ENCODE results near the gene ZNF555.

DNA sequence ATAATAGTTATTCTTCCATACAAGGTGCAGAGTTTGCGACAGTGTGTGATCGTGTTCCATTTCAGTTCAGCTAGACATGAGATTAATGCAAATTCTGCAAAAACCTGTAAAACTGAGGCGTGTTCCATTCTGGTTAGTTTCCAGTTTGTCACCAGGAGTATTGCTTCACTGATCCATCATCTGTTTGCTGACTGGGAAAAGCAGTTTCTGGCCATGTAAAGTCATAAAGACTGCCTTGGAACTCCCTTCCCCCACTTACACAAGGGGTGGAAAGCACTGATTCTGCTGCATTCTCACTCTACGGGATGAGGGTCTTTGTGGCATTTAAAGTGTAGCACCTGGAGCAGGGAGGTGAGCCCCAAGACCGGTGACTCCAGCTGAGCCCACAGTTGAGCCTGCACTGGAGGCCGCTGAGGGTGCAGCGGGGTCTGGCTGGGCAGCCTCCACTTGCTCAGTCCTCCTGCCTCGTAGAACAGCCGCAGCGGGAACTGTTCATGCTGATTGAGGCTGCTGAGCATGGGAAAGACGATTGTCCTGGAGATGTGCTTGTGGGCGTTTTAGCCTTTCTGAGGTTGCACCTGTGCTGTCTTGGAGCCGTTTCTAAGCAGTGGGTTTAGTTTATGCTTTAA, 61.4 kb downstream of the ZNF555 start:
- no peak for TF ChIP-seq HDAC2 (CRISPR knock-in tag; IDR thresholded peaks at IDR 0.05)
- TF ChIP-seq, protein P1, sequence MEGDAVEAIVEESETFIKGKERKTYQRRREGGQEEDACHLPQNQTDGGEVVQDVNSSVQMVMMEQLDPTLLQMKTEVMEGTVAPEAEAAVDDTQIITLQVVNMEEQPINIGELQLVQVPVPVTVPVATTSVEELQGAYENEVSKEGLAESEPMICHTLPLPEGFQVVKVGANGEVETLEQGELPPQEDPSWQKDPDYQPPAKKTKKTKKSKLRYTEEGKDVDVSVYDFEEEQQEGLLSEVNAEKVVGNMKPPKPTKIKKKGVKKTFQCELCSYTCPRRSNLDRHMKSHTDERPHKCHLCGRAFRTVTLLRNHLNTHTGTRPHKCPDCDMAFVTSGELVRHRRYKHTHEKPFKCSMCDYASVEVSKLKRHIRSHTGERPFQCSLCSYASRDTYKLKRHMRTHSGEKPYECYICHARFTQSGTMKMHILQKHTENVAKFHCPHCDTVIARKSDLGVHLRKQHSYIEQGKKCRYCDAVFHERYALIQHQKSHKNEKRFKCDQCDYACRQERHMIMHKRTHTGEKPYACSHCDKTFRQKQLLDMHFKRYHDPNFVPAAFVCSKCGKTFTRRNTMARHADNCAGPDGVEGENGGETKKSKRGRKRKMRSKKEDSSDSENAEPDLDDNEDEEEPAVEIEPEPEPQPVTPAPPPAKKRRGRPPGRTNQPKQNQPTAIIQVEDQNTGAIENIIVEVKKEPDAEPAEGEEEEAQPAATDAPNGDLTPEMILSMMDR (CRISPR knock-in tag; IDR thresholded peaks at IDR 0.05): no peak
- no peak for TF ChIP-seq ZNF790 (CRISPR knock-in tag; IDR thresholded peaks at IDR 0.05; ENCODE audit: borderline replicate concordance)
- TF ChIP-seq ZFP41 (CRISPR knock-in tag; IDR thresholded peaks at IDR 0.05; ENCODE audit: borderline replicate concordance): no peak
- TF ChIP-seq ZNF12 (CRISPR knock-in tag; IDR thresholded peaks at IDR 0.05): no peak
- no peak for TF ChIP-seq ZNF441 (CRISPR knock-in tag; IDR thresholded peaks at IDR 0.05; ENCODE audit: borderline replicate concordance)
- no peak for TF ChIP-seq ZNF121 (CRISPR knock-in tag; IDR thresholded peaks at IDR 0.05)
- TF ChIP-seq POLR2A (IDR thresholded peaks at IDR 0.05; ENCODE audit: insufficient read depth in 1 of 2, low read depth in 2 of 2, low read length in 2 of 2): no peak
- no peak for TF ChIP-seq EZH2 (conservative IDR thresholded peaks at IDR 0.05; ENCODE audit: low read depth, low read length)
- TF ChIP-seq, protein P2, sequence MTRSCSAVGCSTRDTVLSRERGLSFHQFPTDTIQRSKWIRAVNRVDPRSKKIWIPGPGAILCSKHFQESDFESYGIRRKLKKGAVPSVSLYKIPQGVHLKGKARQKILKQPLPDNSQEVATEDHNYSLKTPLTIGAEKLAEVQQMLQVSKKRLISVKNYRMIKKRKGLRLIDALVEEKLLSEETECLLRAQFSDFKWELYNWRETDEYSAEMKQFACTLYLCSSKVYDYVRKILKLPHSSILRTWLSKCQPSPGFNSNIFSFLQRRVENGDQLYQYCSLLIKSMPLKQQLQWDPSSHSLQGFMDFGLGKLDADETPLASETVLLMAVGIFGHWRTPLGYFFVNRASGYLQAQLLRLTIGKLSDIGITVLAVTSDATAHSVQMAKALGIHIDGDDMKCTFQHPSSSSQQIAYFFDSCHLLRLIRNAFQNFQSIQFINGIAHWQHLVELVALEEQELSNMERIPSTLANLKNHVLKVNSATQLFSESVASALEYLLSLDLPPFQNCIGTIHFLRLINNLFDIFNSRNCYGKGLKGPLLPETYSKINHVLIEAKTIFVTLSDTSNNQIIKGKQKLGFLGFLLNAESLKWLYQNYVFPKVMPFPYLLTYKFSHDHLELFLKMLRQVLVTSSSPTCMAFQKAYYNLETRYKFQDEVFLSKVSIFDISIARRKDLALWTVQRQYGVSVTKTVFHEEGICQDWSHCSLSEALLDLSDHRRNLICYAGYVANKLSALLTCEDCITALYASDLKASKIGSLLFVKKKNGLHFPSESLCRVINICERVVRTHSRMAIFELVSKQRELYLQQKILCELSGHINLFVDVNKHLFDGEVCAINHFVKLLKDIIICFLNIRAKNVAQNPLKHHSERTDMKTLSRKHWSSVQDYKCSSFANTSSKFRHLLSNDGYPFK (CRISPR knock-in tag; IDR thresholded peaks at IDR 0.05; ENCODE audit: borderline replicate concordance): no peak
- TF ChIP-seq, protein P3, sequence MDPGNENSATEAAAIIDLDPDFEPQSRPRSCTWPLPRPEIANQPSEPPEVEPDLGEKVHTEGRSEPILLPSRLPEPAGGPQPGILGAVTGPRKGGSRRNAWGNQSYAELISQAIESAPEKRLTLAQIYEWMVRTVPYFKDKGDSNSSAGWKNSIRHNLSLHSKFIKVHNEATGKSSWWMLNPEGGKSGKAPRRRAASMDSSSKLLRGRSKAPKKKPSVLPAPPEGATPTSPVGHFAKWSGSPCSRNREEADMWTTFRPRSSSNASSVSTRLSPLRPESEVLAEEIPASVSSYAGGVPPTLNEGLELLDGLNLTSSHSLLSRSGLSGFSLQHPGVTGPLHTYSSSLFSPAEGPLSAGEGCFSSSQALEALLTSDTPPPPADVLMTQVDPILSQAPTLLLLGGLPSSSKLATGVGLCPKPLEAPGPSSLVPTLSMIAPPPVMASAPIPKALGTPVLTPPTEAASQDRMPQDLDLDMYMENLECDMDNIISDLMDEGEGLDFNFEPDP (CRISPR knock-in tag; conservative IDR thresholded peaks at IDR 0.05): no peak
- TF ChIP-seq, protein P4, sequence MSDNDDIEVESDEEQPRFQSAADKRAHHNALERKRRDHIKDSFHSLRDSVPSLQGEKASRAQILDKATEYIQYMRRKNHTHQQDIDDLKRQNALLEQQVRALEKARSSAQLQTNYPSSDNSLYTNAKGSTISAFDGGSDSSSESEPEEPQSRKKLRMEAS (IDR thresholded peaks at IDR 0.05): no peak
